Measurements from ENCODE around the gene RESF1.

Gene RESF1

DNA sequence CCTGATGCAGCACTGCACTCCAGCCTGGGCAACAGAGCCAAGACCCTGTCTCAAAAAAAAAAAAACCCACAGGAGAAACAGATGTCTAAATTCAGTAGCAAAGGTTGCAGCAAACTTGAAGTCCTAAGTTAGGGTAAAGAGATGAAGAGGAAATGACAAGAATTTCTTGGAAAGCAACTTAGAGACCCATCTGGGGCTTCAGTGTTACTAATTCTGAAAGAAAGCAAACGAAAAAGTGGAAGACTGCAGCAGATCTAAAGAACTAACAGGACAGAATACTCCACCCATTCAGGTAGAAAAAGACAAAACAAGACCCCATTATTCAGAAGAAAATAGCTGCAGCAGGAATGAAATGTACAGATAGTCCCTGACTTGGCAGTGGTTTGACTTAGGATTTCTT lies 31.9 kb downstream of the RESF1 start:
- Histone ChIP-seq H3K9ac (ENCODE audit: low read length) (no peak overlapping the region), H3K9me3 (ENCODE audit: low read length) (peaks cover 4% of the 10 kb centered on the region; the same call in 1 of the 2 replicates), H3K79me2 (ENCODE audit: insufficient read depth, low read length) (peaks cover 2% of the 10 kb centered on the region; the same call in 1 of the 2 replicates), H3K27ac (ENCODE audit: low read depth, low read length, poor library complexity, severe bottlenecking) (no peak overlapping the region), H3K36me3 (ENCODE audit: insufficient read depth, low read length) (peaks cover 93% of the 10 kb centered on the region), H3F3A (ENCODE audit: insufficient read depth, low read length) (no peaks in the 10 kb centered on the region; the same call in 1 of the 2 replicates), H3K4me3 (ENCODE audit: low read depth, low read length, poor library complexity, severe bottlenecking) (no peak overlapping the region), H4K20me1 (ENCODE audit: insufficient read depth, low read length) (no peaks in the 10 kb centered on the region), H3K27me3 (ENCODE audit: insufficient read depth, low read length) (no peaks in the 10 kb centered on the region), H3K4me2 (ENCODE audit: low read length) (no peak overlapping the region), H2AFZ (ENCODE audit: low read length) (no peak overlapping the region), H3K9me2 (ENCODE audit: low read depth, low read length) (no peaks in the 10 kb centered on the region), H3K4me1 (ENCODE audit: insufficient read depth, low read length, severe bottlenecking) (no peaks in the 10 kb centered on the region)
- TF ChIP-seq EZH2 (IDR thresholded peaks at IDR 0.05; ENCODE audit: borderline replicate concordance, low read length): no peak
- TF ChIP-seq, protein P1, sequence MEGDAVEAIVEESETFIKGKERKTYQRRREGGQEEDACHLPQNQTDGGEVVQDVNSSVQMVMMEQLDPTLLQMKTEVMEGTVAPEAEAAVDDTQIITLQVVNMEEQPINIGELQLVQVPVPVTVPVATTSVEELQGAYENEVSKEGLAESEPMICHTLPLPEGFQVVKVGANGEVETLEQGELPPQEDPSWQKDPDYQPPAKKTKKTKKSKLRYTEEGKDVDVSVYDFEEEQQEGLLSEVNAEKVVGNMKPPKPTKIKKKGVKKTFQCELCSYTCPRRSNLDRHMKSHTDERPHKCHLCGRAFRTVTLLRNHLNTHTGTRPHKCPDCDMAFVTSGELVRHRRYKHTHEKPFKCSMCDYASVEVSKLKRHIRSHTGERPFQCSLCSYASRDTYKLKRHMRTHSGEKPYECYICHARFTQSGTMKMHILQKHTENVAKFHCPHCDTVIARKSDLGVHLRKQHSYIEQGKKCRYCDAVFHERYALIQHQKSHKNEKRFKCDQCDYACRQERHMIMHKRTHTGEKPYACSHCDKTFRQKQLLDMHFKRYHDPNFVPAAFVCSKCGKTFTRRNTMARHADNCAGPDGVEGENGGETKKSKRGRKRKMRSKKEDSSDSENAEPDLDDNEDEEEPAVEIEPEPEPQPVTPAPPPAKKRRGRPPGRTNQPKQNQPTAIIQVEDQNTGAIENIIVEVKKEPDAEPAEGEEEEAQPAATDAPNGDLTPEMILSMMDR (IDR thresholded peaks at IDR 0.05; ENCODE audit: low read length): no peak

- H3K4me1 ChIP-seq (ENCODE audit: insufficient read depth, low read length, severe bottlenecking): no peaks in the 10 kb centered on the region
- H3K36me3 ChIP-seq (ENCODE audit: insufficient read depth, low read length): peaks cover 93% of the 10 kb centered on the region
These were observed 32.6 kb downstream of the RESF1 start for GRCh38 chr12:31991815-31992214.

DNA sequence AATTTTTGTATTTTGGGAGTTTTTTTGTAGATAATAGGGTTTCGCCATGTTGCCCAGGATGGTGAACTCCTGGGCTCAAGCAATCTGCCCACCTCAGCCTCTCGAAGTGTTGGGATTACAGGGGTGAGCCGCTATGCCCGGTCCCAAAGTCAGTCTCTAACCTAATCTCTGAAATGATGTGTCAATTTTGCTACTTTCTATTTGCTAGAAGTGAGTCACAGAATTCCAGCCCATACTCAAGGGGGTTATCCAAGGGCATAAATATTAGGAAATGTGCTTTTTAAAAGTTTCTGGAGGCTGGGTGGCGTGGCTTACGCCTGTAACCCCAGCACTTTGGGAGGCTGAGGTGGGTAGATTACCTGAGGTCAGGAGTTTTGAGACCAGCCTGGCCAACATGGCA lies 40.5 kb downstream of the RESF1 start:
- H3K9me3 ChIP-seq (ENCODE audit: low read length): no peaks in the 10 kb centered on the region
- no peaks in the 10 kb centered on the region for H3K27me3 ChIP-seq (ENCODE audit: insufficient read depth, low read length)
- H3K79me2 ChIP-seq (ENCODE audit: insufficient read depth, low read length): no peaks in the 10 kb centered on the region
- no peaks in the 10 kb centered on the region for H3F3A ChIP-seq (ENCODE audit: insufficient read depth, low read length)
- H3K36me3 ChIP-seq (ENCODE audit: insufficient read depth, low read length): peaks cover 62% of the 10 kb centered on the region
- H3K9me2 ChIP-seq (ENCODE audit: low read depth, low read length): no peaks in the 10 kb centered on the region
- H3K4me2 ChIP-seq (ENCODE audit: low read length): no peak overlapping the region
- no peak overlapping the region for H2AFZ ChIP-seq (ENCODE audit: low read length)
- no peak overlapping the region for H3K27ac ChIP-seq (ENCODE audit: low read depth, low read length, poor library complexity, severe bottlenecking)
- H4K20me1 ChIP-seq (ENCODE audit: insufficient read depth, low read length): no peaks in the 10 kb centered on the region
- no peak overlapping the region for H3K4me3 ChIP-seq (ENCODE audit: low read depth, low read length, poor library complexity, severe bottlenecking)
- H3K9ac ChIP-seq (ENCODE audit: low read length): no peak overlapping the region
- H3K4me1 ChIP-seq (ENCODE audit: insufficient read depth, low read length, severe bottlenecking): no peaks in the 10 kb centered on the region
- TF ChIP-seq, protein P1 (IDR thresholded peaks at IDR 0.05; ENCODE audit: low read length): no peak
- no peak for TF ChIP-seq EZH2 (IDR thresholded peaks at IDR 0.05; ENCODE audit: borderline replicate concordance, low read length)

More at GRCh38 chr12:31991815-31992214, 32.6 kb downstream of the RESF1 start:
- Histone ChIP-seq H3K9me2 (ENCODE audit: low read depth, low read length) (no peaks in the 10 kb centered on the region), H3K27me3 (ENCODE audit: insufficient read depth, low read length) (no peaks in the 10 kb centered on the region), H3F3A (ENCODE audit: insufficient read depth, low read length) (no peaks in the 10 kb centered on the region; the same call in 1 of the 2 replicates), H3K9me3 (ENCODE audit: low read length) (no peaks in the 10 kb centered on the region), H3K79me2 (ENCODE audit: insufficient read depth, low read length) (peaks cover under 1% of the 10 kb centered on the region; the same call in 1 of the 2 replicates), H3K27ac (ENCODE audit: low read depth, low read length, poor library complexity, severe bottlenecking) (no peak overlapping the region), H4K20me1 (ENCODE audit: insufficient read depth, low read length) (no peaks in the 10 kb centered on the region), H3K4me3 (ENCODE audit: low read depth, low read length, poor library complexity, severe bottlenecking) (no peak overlapping the region), H3K9ac (ENCODE audit: low read length) (no peak overlapping the region), H3K4me2 (ENCODE audit: low read length) (no peak overlapping the region), H2AFZ (ENCODE audit: low read length) (no peak overlapping the region)
- TF ChIP-seq, protein P1 (IDR thresholded peaks at IDR 0.05; ENCODE audit: low read length): no peak
- no peak for TF ChIP-seq EZH2 (IDR thresholded peaks at IDR 0.05; ENCODE audit: borderline replicate concordance, low read length)
